ENCODE measurements around the gene SSR2.

- TF ChIP-seq CTCF (conservative IDR thresholded peaks at IDR 0.05 in 1 of 2, IDR thresholded peaks at IDR 0.05 in 1 of 2; ENCODE audit: extremely low read depth in 1 of 2, insufficient read depth in 1 of 2, low read depth in 1 of 2, low read length in 2 of 2), result no peak
- TF ChIP-seq EZH2 (IDR thresholded peaks at IDR 0.05; ENCODE audit: borderline replicate concordance, low read length), result no peak
Measured at GRCh38 chr1:155984341-155984740, 36.4 kb downstream of the SSR2 start.
